Activated CD8-positive, alpha-beta memory T cell treated with anti-CD3 and anti-CD28 coated beads for 1 hour (primary cell): ENCODE data around the gene ACAT1.
"Not testable (repeated sequence)": the region's sequence is repeated elsewhere in the genome, so short reads cannot be mapped to it uniquely, and the experiment has no call there.

Source experiments
- DNase-seq, 2 donors: peaks; one replicate each; pipeline ENCODE4 v3.0.0-alpha.2; 2020; ENCODE audit warnings: low read depth in 1 of 2; ENCODE audit errors: extremely low read depth in 1 of 2

The ACAT1 gene

GRCh38 chr11:108121274-108122155 is at the start of gene ACAT1:
TSS of gene ACAT1 (plus strand) at chr11:108121567. CDS start at chr11:108121607, 40 bp downstream.
- DNase-seq, result peak; percentile 86 to 98

GRCh38 chr11:108084811-108085210 is 36.6 kb upstream of the ACAT1 start:
- no peak for DNase-seq

GRCh38 chr11:108085672-108086071 is 35.7 kb upstream of the ACAT1 start:
- no peak for DNase-seq

- no peak for DNase-seq
Measured at GRCh38 chr11:108092134-108092533, 29.2 kb upstream of the ACAT1 start.

- no peak for DNase-seq
Measured at GRCh38 chr11:108093128-108093904, 28.1 kb upstream of the ACAT1 start.

- DNase-seq, result no peak
Measured at GRCh38 chr11:108097179-108097578, 24.2 kb upstream of the ACAT1 start.

GRCh38 chr11:108101090-108101775 is 20.1 kb upstream of the ACAT1 start:
- no peak for DNase-seq

- no peak for DNase-seq
Measured at GRCh38 chr11:108111126-108111525, 10.2 kb upstream of the ACAT1 start.

- DNase-seq, result no peak
Measured at GRCh38 chr11:108112057-108112456, 9.3 kb upstream of the ACAT1 start.

GRCh38 chr11:108115500-108116140 is 5.7 kb upstream of the ACAT1 start:
- DNase-seq, result no peak

- no peak for DNase-seq
Measured at GRCh38 chr11:108117746-108118371, 3.5 kb upstream of the ACAT1 start.

- not testable (repeated sequence) for DNase-seq
Measured at GRCh38 chr11:108120936-108121273, 462 bp upstream of the ACAT1 start.

- DNase-seq, result no peak
Measured at GRCh38 chr11:108122166-108122628, 830 bp downstream of the ACAT1 start.

GRCh38 chr11:108125096-108125495 is 3.7 kb downstream of the ACAT1 start:
- DNase-seq, result no peak

GRCh38 chr11:108128772-108129171 is 7.4 kb downstream of the ACAT1 start:
- no peak for DNase-seq

- no peak for DNase-seq
Measured at GRCh38 chr11:108131993-108132392, 10.6 kb downstream of the ACAT1 start.

- not testable (repeated sequence) for DNase-seq
Measured at GRCh38 chr11:108132993-108133538, 11.7 kb downstream of the ACAT1 start.

GRCh38 chr11:108135845-108136544 is 14.6 kb downstream of the ACAT1 start:
- DNase-seq, result no peak

GRCh38 chr11:108137212-108137611 is 15.8 kb downstream of the ACAT1 start:
- no peak for DNase-seq
